D721Med (cell line): ENCODE results near the gene NCKAP1.

Experiments used
- DNase-seq: peaks from one replicate; pipeline ENCODE4 v3.0.0; 2011; ENCODE audit warnings: low spot score; ENCODE audit not compliant: insufficient read length
- FAIRE-seq: peaks from 2 replicates; lab custom pipeline; 2011; peaks lifted over from hg19 to GRCh38; lab: Jason Lieb, UNC
- TF ChIP-seq, protein P1 (sequence below): IDR thresholded peaks from 2 replicates; pipeline ENCODE4 v1.5.1; 2012; ENCODE audit warnings: mild to moderate bottlenecking, control low read depth; ENCODE audit not compliant: insufficient read depth; ENCODE audit errors: missing control alignments

The NCKAP1 gene, protein sequence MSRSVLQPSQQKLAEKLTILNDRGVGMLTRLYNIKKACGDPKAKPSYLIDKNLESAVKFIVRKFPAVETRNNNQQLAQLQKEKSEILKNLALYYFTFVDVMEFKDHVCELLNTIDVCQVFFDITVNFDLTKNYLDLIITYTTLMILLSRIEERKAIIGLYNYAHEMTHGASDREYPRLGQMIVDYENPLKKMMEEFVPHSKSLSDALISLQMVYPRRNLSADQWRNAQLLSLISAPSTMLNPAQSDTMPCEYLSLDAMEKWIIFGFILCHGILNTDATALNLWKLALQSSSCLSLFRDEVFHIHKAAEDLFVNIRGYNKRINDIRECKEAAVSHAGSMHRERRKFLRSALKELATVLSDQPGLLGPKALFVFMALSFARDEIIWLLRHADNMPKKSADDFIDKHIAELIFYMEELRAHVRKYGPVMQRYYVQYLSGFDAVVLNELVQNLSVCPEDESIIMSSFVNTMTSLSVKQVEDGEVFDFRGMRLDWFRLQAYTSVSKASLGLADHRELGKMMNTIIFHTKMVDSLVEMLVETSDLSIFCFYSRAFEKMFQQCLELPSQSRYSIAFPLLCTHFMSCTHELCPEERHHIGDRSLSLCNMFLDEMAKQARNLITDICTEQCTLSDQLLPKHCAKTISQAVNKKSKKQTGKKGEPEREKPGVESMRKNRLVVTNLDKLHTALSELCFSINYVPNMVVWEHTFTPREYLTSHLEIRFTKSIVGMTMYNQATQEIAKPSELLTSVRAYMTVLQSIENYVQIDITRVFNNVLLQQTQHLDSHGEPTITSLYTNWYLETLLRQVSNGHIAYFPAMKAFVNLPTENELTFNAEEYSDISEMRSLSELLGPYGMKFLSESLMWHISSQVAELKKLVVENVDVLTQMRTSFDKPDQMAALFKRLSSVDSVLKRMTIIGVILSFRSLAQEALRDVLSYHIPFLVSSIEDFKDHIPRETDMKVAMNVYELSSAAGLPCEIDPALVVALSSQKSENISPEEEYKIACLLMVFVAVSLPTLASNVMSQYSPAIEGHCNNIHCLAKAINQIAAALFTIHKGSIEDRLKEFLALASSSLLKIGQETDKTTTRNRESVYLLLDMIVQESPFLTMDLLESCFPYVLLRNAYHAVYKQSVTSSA

DNA sequence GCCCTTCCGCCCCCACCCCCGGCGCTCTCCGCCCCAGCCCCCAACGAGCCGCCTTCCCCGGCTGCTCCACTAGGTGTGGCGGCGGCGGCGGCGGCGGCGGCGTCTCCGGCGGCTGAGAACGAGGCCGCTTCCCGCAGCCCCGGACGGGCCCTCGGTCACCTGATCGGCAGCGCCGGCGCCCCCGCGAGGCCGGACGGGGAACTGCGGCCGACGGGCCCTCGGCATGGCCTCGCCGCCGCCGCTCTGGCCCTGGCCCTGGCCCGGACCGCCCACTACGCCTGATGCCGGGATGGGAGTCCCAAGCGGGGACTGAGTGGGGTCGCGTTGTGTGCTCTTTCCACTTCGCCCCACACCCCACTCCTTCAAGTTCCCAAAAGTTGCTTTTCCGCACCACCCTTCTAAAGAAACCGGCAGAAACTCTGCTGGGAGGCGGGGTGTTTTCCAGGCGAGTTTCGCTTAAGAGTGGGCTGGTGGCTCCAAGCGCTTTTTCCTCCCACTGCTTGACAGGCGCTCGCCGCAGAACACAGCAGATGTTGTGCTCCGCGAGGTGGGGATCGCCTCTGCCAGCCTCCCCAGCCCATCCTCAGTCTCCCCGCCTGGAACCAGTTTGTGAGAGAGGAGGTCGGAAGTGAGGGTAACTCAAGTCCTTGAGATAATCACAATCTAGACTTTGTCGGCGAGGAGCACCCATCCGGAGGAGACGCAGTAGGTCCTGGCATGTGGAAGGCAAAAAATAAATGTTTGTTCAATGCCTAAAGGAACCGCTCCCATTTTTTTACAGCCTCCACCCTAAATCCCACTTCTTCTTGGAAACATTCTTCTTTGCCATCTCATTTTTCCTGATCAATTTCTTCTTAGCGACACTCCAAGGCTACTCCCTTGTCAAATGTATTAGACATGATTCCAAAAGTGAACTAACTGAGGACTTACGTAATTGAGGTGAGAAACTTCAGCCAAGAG lies at the start of gene NCKAP1:
TSS of gene NCKAP1 (minus strand) at position 117 of the 960 bp plus-strand sequence. CDS start 358 bp downstream, outside the sequence.
- FAIRE-seq (no peak), DNase-seq (peak; percentile 63)
- TF ChIP-seq, protein P1, sequence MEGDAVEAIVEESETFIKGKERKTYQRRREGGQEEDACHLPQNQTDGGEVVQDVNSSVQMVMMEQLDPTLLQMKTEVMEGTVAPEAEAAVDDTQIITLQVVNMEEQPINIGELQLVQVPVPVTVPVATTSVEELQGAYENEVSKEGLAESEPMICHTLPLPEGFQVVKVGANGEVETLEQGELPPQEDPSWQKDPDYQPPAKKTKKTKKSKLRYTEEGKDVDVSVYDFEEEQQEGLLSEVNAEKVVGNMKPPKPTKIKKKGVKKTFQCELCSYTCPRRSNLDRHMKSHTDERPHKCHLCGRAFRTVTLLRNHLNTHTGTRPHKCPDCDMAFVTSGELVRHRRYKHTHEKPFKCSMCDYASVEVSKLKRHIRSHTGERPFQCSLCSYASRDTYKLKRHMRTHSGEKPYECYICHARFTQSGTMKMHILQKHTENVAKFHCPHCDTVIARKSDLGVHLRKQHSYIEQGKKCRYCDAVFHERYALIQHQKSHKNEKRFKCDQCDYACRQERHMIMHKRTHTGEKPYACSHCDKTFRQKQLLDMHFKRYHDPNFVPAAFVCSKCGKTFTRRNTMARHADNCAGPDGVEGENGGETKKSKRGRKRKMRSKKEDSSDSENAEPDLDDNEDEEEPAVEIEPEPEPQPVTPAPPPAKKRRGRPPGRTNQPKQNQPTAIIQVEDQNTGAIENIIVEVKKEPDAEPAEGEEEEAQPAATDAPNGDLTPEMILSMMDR: peak; percentile 61

DNA sequence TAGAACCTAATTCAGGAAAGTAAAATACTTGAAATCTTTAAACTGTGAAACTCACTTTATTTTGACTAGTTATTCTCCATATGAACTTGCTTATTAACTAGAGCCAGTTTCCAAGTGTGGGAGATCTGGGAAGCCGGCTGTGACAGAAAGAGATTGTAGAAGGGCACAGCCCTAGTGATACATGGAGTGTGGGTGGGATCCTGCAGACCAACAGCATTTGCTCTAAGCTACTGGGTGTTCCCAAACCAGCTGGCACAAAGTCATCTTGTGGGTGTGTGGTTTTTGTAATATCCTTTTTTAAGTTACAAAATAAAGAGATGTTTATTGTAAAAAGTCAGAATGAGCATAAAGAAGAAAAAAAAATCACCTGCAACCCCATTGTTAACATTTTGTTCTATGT lies 43.7 kb upstream of the NCKAP1 start:
- TF ChIP-seq, protein P1: no peak
- no peak for DNase-seq
- no peak for FAIRE-seq

DNA sequence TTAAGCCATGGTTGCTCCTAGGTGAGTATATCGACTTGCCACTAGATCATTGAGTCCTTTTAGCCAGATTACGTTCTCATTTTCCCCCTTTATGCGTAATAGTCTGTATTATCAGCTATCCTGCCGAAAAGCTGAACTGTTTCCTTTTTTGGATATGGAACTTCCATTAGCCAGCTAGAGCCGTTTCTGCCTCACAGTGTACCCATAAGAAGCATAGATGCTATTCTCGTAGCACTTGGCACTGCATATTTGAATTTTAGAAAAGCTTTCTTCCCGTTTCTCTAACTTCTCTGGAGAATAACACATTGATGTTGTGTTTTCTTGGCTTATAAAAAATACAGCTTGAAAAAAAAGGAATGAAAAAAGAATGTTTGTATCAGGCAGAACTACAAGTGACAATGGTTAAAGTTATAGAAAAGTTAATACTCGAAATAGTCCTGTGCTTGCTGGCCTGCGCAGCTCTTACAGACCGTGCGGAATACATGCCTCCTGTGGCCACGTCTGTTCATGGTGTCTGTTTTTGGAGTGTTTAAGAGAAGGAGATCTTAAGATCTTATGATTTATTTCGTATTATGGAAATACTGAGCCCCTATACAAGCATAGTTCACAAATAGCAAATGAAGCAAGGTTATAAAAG lies 41.0 kb upstream of the NCKAP1 start:
- FAIRE-seq (peak; percentile 25), DNase-seq (no peak)

DNA sequence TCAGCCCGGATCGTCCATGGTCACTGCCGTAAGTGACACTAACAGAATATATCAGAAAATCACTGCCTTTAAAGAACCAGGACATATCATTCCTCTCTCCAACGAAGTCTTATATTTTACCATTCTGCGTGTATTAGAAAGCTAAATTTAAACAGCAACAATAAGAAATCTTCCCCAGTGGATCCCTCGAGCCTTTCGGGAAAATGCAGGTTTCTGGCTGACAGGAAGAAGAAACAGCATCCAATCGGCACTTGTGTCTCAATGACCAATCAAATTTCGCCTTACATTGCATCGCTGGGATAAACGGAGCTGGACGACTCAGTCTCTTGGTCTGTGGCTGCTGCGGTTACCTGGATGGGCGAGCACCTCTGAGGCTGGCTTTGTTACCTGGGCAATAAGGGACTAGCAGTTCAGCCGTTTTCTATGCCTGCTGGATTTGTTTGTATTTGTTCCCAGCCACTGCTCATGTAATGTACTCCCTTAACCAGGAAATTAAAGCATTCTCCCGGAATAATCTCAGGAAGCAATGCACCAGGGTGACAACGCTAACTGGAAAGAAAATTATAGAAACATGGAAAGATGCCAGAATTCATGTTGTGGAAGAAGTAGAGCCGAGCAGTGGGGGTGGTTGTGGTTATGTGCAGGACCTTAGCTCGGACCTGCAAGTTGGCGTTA lies 40.3 kb upstream of the NCKAP1 start, which contains the start of gene DUSP19:
TSS of gene DUSP19 (plus strand) at position 284 of the 675 bp plus-strand sequence. CDS start at position 471, 187 bp downstream.
- peak; percentile 29 for DNase-seq
- FAIRE-seq: peak; percentile 96
- TF ChIP-seq, protein P1: no peak

More for the DNA sequence above, 41.0 kb upstream of the NCKAP1 start:
- TF ChIP-seq, protein P1: no peak

DNA sequence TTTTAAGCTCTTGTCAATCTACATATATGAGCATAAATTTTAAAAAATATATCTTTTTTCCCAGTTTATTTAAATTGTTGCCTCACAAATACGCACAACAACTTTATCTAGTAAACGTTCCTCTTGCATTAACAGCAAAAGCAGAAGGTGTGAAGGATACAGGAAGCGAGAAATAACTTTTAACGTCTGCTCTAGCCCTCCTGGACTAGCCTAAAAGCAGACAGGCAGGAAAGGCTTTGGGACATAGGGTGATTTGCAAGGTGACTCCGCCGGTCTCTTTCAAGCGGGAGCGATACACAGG lies 39.9 kb upstream of the NCKAP1 start:
- no peak for DNase-seq
- FAIRE-seq: no peak
- TF ChIP-seq, protein P1: no peak
